ENCODE results near the gene LIMS3.
"Not testable (repeated sequence)": the region's sequence is repeated elsewhere in the genome, so short reads cannot be mapped to it uniquely, and the experiment has no call there.

DNA sequence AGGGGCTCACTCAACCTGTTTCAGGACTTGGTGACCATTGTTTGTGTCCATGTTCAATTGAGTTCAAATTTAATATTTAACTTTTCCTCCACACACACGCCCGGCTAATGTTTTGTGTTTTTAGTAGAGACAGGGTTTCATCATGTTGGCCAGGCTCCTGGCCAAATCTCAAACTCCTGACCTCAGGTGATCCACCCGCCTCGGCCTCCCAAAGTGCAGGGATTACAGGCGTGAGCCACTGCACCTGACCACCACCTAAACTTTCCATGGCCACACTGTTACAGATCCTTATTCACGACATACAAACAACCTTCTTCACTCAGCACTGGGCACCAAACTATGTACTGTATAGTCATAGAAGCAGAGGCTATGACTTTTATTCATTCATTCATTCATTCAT is 4.3 kb upstream of the LIMS3 start:
- not testable (repeated sequence) for TF ChIP-seq POLR2A (IDR thresholded peaks at IDR 0.05; ENCODE audit: low read depth, low read length); TAF1 (IDR thresholded peaks at IDR 0.05; ENCODE audit: borderline replicate concordance, low read depth, low read length); POLR2AphosphoS5 (IDR thresholded peaks at IDR 0.05; ENCODE audit: low read depth, low read length)
